Calu3 (cell line): Measurements from ENCODE around the gene NUDT14. TPM values are rescaled to one million over a fixed set of nuclear protein-coding genes. Genes with fewer than 3 reads are reported as not detected.

Experiments
- BruUV-seq: library from RNA; stranded (reverse); fragments of 400-500 nt; replicated peaks from 2 replicates; lab custom pipeline; 2021; lab: Mats Ljungman, UMichigan
- CTCF ChIA-PET: fragments of 300-600 bp; sonication (Branson Sonifier 250); formaldehyde crosslinking; loops from one replicate; lab custom pipeline; 2022; ENCODE audit warnings: antibody characterized with exemption; lab: Charles Lee
- DNase-seq: peaks from one replicate; pipeline ENCODE4 v3.0.0; 2022
- H3K27ac Mint-ChIP-seq: one replicate; pipeline ENCODE4 v1.8.0; 2022; ENCODE audit warnings: mixed read lengths; ENCODE audit not compliant: unreplicated experiment
- H3K27me3 Mint-ChIP-seq: one replicate; pipeline ENCODE4 v1.8.0; 2022; ENCODE audit warnings: mixed read lengths; ENCODE audit not compliant: unreplicated experiment
- H3K36me3 Mint-ChIP-seq: one replicate; pipeline ENCODE4 v1.8.0; 2022; ENCODE audit warnings: mild to moderate bottlenecking, moderate library complexity, mixed read lengths; ENCODE audit not compliant: insufficient read depth, unreplicated experiment
- H3K4me1 Mint-ChIP-seq: one replicate; pipeline ENCODE4 v1.8.0; 2022; ENCODE audit warnings: mild to moderate bottlenecking, low read depth, mixed read lengths; ENCODE audit not compliant: unreplicated experiment
- H3K4me3 Mint-ChIP-seq: one replicate; pipeline ENCODE4 v1.8.0; 2022; ENCODE audit warnings: mild to moderate bottlenecking, low read depth, moderate library complexity, mixed read lengths; ENCODE audit not compliant: unreplicated experiment
- H3K9me3 Mint-ChIP-seq: one replicate; pipeline ENCODE4 v1.8.0; 2022; ENCODE audit warnings: low read depth, mixed read lengths; ENCODE audit not compliant: unreplicated experiment
- CTCF ChIP-seq: fragments of 200-600 bp; IDR thresholded peaks from one replicate; pipeline ENCODE4 v1.8.0; 2022; ENCODE audit warnings: antibody characterized with exemption; ENCODE audit not compliant: unreplicated experiment
- intact Hi-C: fragments of 100-400 bp; cut with micrococcal nuclease; formaldehyde crosslinking; loops from one replicate; pipeline ENCODE4 v1.10.0; 2022; ENCODE audit not compliant: unreplicated experiment
- total RNA-seq: library from RNA; stranded (reverse); gene quantifications from 2 replicates; pipeline ENCODE4 v1.2.3, GENCODE V29; 2022

Gene NUDT14
- total RNA-seq, 1 experiment from 2014 or later = 38.0 TPM

GRCh38 chr14:105165134-105165704 is 15.9 kb downstream of the NUDT14 start:
- Mint-ChIP-seq H3K9me3 (no peaks in the 10 kb centered on the region), H3K4me3 (no peak overlapping the region), H3K27me3 (peaks cover 11% of the 10 kb centered on the region), H3K4me1 (peaks cover 10% of the 10 kb centered on the region), H3K27ac (no peak overlapping the region), H3K36me3 (peaks cover 18% of the 10 kb centered on the region)
- DNase-seq = peak; percentile 24
- BruUV-seq = no TSS peak
- CTCF ChIA-PET = interaction anchor here (1.5 kb wide), 1 partner anchor 75 kb away, joined by 5 read pairs; no protein-coding TSS in a partner anchor
- intact Hi-C loops = loop anchor here (5.0 kb wide), 1 partner anchor 73 kb away; no protein-coding TSS in a partner anchor
- TF ChIP-seq CTCF = no peak

- intact Hi-C loops = no loop called here
Observed at GRCh38 chr14:105163040-105163742, 17.9 kb downstream of the NUDT14 start.

GRCh38 chr14:105162669-105162979 is 18.5 kb downstream of the NUDT14 start:
- intact Hi-C loops = no loop called here
- Mint-ChIP-seq H3K27ac (no peak overlapping the region), H3K4me3 (no peak overlapping the region), H3K27me3 (no peaks in the 10 kb centered on the region), H3K4me1 (peaks cover 10% of the 10 kb centered on the region), H3K36me3 (peaks cover 4% of the 10 kb centered on the region), H3K9me3 (no peaks in the 10 kb centered on the region)
- BruUV-seq = no TSS peak
- no peak for TF ChIP-seq CTCF
- CTCF ChIA-PET = no interaction called here
- DNase-seq = no peak

More at GRCh38 chr14:105163040-105163742, 17.9 kb downstream of the NUDT14 start:
- no peak for DNase-seq
- H3K9me3 Mint-ChIP-seq = no peaks in the 10 kb centered on the region
- H3K36me3 Mint-ChIP-seq = peaks cover 4% of the 10 kb centered on the region
- H3K4me1 Mint-ChIP-seq = peaks cover 10% of the 10 kb centered on the region
- no peak overlapping the region for H3K27ac Mint-ChIP-seq
- no peaks in the 10 kb centered on the region for H3K27me3 Mint-ChIP-seq
- no peak overlapping the region for H3K4me3 Mint-ChIP-seq
- CTCF ChIA-PET = no interaction called here
- no peak for TF ChIP-seq CTCF
- BruUV-seq = no TSS peak

GRCh38 chr14:105161964-105162668 is 19.0 kb downstream of the NUDT14 start:
- TF ChIP-seq CTCF = no peak
- Mint-ChIP-seq H3K4me1 (peaks cover 10% of the 10 kb centered on the region), H3K27ac (no peak overlapping the region), H3K9me3 (no peaks in the 10 kb centered on the region), H3K27me3 (no peaks in the 10 kb centered on the region), H3K36me3 (peaks cover 4% of the 10 kb centered on the region), H3K4me3 (no peak overlapping the region)
- intact Hi-C loops = no loop called here
- BruUV-seq = no TSS peak
- CTCF ChIA-PET = interaction anchor here (1.2 kb wide), 1 partner anchor 58 kb away, joined by 3 read pairs; no protein-coding TSS in a partner anchor
- DNase-seq = no peak
